NCI-H1436 (cell line): Measurements from ENCODE around the gene EME2.
"Not testable (repeated sequence)": the region's sequence is repeated elsewhere in the genome, so short reads cannot be mapped to it uniquely, and the experiment has no call there.

Experiments
- DNase-seq: peaks from one replicate; lab custom pipeline; 2025; lab: John Stamatoyannopoulos, UW

EME2 gene

GRCh38 chr16:1791256-1791942 lies 18.8 kb downstream of the EME2 start:
- DNase-seq, result no peak

DNA sequence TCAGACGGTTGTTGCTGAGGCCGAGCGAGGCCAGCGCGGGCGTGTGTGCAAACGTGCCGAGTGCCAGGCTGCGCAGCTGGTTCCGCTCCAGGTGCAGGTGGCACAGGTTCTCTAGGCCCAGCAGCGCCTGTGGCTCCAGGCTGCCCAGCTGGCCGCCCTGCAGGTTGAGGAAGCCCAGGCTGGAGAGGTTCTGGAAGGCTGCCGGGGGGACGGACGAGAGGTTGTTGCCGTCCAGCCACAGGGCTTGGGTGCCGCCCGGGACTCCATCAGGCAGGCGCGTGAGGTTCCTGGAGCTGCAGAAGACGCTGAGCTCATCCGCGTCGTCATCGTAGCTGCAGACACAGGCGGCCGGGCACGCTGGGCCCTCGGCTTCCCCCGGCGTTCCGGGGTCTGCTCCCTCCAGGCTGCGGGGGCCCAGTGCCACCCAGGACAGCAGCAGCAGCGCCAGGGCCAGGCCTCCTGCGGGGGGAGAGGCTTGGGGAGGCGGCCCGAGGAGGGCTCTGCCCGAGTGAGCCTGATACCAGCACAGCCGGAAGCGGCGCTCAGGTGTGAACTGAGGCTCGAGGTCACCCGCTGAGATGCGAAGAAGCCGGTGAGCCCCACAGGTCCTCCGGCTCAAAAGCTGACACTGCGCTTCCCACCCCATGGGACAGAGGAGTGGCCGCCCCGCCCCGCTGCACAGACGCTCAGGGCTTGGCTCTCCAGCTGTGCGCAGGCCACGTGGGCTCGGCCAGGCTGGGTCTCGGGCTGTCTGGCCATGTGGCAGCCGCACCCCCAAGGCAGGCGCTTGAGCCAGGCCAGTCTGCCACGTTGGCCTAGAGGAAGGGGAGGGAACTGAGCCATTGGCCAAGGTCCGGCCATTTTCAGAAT lies 19.6 kb downstream of the EME2 start:
- DNase-seq, result no peak

GRCh38 chr16:1792836-1793577 lies 20.4 kb downstream of the EME2 start:
- DNase-seq, result no peak

- DNase-seq, result no peak
These were observed 21.1 kb downstream of the EME2 start, which contains the start of gene IGFALS for GRCh38 chr16:1793578-1794220. Gene IGFALS (minus strand): TSS chr16:1793705. CDS start chr16:1793652, 53 bp downstream.

DNA sequence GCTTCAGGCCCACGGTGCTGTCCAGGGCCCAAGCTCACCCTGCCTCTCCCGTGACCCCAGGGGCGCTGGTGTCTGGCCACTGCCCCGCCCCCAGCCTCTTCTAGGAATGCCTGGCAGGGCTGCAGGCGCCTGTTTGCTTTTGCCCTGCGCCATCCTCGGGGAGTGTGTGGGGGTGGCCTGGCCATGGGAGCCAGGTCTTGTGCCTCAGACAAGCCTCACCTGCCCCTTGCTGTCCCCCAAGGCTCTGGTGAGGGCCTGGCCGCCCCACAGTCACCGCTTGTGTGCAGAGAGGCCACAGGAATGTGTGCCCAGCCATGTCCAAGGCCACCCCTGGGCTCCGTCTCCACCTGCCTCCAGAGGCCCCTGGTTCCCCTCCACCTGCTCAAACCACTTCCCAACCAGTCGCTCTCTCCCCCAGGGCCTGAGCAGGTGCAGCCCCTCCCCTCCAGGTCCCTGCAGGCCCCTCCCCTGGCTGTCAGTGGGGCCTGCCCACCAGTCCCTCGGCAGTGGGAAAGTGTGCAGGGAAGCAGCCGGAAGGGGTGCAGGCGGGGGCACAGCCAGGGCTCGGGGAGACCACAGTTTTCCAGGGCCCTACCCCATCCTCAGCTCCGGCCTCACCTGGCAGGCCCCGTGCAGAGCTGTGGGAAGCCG lies 21.7 kb downstream of the EME2 start:
- DNase-seq, result no peak

DNA sequence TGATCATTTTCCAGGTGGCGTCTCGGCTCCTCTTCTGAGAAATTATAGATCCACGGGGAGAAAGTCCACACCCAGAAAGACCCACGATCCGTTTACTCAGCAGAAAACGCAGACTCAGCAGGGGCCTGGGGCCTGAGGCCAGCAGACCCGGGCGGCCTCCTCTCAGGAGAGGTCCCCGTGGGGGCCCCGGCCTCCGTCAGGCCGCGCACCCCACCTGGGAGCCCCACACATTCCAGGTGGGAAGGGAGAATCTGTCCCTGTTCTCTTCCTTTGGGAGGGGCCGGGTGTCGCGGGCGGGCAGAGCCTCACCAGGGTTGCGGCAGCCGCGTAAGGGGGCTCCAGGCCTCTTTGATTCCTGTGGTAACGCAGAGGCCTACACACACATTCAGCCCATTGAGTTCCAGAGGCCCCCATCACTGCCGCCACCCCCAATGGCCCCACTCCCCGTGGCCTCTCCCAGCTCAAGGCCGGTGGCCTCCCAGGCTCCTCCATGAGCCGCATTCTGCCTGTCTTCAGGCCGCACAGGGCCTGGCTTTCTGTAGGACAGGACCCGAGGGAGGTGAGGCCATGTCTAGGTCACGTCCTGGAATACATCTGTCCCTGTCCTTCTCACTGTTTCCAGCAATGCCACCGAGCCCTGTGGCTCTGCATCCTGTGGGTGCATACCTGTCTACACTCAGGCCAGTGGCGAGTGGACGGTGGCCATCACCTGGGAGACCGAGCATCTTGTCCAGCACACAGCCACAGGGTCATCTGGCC lies 22.5 kb downstream of the EME2 start:
- no peak for DNase-seq

GRCh38 chr16:1799263-1799662 lies 26.7 kb downstream of the EME2 start:
- DNase-seq, result not testable (repeated sequence)

GRCh38 chr16:1800701-1801100 lies 28.1 kb downstream of the EME2 start:
- no peak for DNase-seq

DNA sequence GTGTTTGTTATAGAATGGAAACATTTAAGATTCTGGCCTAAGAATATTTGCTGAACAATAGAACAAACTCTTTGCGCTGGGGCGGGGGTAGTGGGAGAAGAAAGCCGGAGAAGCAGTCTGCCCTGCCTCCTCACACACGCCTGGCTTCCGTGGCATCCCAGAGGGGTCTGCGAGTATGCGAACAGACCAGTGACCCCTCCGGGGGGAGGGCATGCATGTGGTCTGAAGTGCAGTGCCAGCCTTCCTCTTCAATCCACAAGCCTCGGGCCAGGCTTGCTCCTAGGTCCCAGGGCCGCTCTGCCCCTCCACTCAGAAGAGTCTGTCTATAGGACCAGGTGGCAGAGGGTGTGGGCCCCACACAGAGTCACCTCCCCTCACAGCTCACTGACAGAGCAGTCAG lies 35.0 kb downstream of the EME2 start:
- no peak for DNase-seq

DNA sequence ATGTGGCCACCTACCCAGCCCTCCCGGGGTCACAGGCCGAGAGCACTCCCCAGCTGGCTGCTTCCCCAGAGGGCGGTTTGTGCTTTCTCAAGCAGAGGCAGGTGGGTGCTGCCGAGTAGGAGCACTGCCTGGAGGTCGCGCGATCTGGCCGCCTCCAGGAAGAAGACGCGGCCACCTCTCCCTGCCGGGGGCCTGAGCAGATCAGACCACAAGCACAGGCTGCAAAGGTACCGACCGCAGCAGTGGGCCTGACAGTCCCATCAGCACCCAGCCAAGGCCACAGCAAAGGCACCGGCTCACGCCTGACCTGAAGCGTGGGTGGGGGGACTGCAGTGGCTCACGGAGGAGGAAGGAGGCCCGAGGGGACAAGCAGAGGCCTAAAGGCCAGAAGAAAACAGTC lies 36.1 kb downstream of the EME2 start:
- DNase-seq, result no peak

DNA sequence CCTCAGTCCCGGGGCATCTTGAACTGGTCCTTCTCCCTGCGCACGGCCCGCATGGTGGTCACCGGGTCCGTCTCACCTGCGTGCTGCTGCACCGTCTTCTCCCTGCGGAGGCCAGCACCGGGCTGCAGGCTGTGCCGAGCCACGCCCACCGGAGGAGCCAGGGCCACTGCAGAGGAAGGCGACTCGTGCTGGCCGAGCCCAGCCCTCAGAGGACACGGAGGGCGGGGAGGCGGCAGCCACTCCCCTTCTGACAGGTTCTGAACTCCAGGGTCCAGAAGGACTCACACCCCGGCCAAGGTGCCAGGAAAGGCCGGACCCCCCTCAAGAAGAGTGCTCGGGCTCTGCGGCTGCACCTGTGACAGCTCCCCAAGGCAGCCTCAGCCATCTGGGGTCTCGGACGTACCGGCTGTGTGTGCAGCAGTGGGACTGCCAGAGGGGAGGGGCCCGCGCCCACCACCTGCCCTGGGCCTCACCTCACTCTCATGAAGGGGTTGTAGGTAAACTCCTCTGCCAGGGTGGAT lies 36.7 kb downstream of the EME2 start:
- no peak for DNase-seq

DNA sequence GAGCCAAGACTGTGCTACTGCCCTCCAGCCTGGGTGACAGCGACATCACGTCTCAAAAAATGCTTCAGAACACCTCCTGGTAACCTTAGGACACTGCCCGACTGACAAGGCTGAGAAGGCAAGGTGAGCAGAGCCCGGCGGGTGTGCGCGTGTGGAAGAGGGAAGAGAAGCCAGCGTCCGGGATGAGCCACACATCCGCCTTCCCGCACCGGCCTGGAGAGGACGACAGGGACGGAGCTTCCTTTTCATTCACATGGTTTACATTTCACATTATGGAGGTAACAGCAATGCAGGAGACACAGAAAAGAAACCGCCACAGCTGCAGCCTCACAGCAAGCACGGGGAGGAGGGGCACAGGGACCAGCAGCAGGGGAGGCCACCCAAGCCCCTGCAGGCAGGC lies 37.5 kb downstream of the EME2 start:
- DNase-seq, result no peak

GRCh38 chr16:1810536-1810935 lies 37.9 kb downstream of the EME2 start:
- no peak for DNase-seq

DNA sequence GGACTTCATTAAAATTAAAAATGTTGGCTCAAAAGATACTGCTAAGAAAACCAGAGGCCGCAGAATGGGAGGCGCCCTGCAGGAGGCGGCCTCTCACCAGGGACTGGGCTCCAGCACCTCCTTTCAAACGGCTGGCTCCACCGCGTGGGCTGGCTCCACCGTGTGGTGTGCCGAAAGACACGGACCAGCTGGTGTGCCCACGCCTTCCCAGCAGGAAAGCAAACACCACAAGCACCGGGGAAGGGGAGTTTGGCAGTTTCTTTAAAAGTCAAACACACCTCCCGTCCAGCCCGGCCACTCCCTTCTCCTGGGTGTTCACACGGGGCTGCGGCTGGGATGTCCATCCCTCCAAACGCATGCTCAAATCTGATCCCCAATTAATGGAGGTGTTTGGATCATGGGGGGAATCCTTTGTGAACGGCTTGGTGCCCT lies 40.1 kb downstream of the EME2 start:
- no peak for DNase-seq

GRCh38 chr16:1815461-1815860 lies 42.9 kb downstream of the EME2 start:
- no peak for DNase-seq

DNA sequence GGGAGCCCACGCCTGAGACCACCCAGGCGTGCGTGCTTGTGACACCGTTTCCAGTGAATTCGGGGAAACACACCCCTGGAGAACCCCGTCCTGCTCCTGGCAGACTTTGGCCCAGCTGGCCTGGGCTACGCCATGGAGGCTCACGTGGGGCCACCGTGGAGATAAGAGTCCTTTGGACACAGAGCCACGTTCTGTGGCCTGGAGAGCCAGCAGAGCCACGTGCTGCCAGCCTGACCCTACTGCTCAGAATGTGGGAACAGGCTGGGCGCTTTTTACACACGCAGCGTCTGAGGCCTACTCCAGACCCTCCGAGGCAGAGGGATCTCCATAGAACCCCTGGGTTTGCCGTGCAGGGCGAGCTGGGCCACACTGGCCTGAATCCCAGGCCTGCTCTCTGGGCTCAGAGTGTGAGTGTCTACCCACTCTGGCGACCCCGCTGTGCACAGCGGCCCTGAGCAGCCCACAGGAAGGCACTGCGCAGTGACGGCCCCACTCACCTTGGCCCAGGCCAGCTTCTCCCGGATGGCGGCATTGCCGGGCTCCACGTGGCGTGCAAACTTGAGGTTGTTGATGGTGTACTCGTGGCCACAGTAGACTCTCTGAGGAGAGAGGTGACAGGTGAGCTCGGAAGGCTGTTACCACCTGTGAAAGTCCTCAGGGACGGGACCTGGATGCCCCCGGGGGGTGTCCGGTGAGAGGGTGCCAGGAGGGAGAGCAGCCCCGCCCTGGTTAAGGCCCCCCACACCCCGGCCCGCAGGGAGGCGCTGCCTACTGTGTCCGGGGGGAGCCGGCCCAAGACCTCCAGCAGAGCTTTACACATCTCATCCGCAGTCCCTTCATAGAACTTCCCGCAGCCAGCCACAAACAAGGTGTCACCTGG lies 44.0 kb downstream of the EME2 start:
- no peak for DNase-seq

GRCh38 chr16:1817276-1817589 lies 44.6 kb downstream of the EME2 start:
- no peak for DNase-seq

- DNase-seq, result no peak
These were observed 45.1 kb downstream of the EME2 start for GRCh38 chr16:1817716-1818115.

DNA sequence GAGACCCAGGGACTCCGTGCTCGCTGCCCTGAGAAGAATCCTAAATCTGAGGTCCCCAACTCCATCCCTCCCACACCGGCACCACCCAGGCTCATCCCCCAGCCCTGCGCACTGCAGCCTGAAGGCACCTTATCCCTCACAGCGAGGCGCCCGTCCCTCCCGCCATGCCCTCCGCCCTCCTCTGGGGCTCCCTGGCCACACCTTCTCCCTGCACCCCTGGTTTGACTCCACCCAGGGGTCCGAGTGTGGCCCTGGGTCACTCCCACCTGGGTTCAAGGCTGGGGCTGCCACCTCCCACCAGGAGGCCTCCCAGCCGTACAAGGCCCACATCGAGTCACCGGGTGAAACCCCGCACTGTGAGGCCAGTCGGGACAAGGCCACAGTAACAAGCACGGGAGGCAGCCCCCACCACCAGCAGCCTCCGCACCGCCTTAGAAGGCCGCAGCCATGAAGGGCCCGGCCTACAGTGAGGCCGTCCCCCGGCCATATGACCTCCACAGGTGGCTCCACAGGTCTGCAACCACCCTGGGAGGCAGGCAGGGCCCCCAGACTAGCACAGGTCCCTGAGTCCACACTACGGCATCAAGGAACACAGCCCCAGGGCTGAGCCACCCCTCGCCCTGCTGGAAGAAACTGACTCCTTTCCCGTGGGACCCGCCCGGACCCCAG lies 45.7 kb downstream of the EME2 start:
- DNase-seq, result no peak
